ENCODE data around the gene RNF121. TPM values are rescaled to one million over a fixed set of nuclear protein-coding genes. Genes with fewer than 3 reads are reported as not detected.

The RNF121 gene
- total and polyA plus RNA-seq, 2 of the 13 experiments (the other 11 are each of a cell fraction or from before 2014, with no cell fraction given) = 28.6 to 44.3 TPM

- TF ChIP-seq HDAC1 (CRISPR knock-in tag; IDR thresholded peaks at IDR 0.05) (peak; percentile 55), ZBTB3 (CRISPR knock-in tag; IDR thresholded peaks at IDR 0.05; ENCODE audit: borderline replicate concordance, low read depth) (no peak), MATR3 (CRISPR knock-in tag; IDR thresholded peaks at IDR 0.05) (no peak), LBX2 (CRISPR knock-in tag; IDR thresholded peaks at IDR 0.05; ENCODE audit: borderline replicate concordance) (no peak; the same call in 1 of the 2 replicates), MTA3 (CRISPR knock-in tag; IDR thresholded peaks at IDR 0.05) (no peak), ZBTB7B (CRISPR knock-in tag; IDR thresholded peaks at IDR 0.05) (no peak), NAIF1 (CRISPR knock-in tag; IDR thresholded peaks at IDR 0.05; ENCODE audit: borderline replicate concordance) (no peak), KAT7 (CRISPR knock-in tag; IDR thresholded peaks at IDR 0.05; ENCODE audit: borderline replicate concordance) (no peak), YY1 (IDR thresholded peaks at IDR 0.05; ENCODE audit: insufficient read depth, insufficient replicate concordance, low read depth, low read length) (peak; percentile 95), HOXA7 (CRISPR knock-in tag; IDR thresholded peaks at IDR 0.05) (no peak), PRDM4 (CRISPR knock-in tag; IDR thresholded peaks at IDR 0.05; ENCODE audit: borderline replicate concordance) (no peak), CTCF (CRISPR knock-in tag; IDR thresholded peaks at IDR 0.05) (no peak), UBTF (CRISPR knock-in tag; IDR thresholded peaks at IDR 0.05) (peak; percentile 37; the same call in 1 of the 2 replicates)
- TF ChIP-seq, protein P1, sequence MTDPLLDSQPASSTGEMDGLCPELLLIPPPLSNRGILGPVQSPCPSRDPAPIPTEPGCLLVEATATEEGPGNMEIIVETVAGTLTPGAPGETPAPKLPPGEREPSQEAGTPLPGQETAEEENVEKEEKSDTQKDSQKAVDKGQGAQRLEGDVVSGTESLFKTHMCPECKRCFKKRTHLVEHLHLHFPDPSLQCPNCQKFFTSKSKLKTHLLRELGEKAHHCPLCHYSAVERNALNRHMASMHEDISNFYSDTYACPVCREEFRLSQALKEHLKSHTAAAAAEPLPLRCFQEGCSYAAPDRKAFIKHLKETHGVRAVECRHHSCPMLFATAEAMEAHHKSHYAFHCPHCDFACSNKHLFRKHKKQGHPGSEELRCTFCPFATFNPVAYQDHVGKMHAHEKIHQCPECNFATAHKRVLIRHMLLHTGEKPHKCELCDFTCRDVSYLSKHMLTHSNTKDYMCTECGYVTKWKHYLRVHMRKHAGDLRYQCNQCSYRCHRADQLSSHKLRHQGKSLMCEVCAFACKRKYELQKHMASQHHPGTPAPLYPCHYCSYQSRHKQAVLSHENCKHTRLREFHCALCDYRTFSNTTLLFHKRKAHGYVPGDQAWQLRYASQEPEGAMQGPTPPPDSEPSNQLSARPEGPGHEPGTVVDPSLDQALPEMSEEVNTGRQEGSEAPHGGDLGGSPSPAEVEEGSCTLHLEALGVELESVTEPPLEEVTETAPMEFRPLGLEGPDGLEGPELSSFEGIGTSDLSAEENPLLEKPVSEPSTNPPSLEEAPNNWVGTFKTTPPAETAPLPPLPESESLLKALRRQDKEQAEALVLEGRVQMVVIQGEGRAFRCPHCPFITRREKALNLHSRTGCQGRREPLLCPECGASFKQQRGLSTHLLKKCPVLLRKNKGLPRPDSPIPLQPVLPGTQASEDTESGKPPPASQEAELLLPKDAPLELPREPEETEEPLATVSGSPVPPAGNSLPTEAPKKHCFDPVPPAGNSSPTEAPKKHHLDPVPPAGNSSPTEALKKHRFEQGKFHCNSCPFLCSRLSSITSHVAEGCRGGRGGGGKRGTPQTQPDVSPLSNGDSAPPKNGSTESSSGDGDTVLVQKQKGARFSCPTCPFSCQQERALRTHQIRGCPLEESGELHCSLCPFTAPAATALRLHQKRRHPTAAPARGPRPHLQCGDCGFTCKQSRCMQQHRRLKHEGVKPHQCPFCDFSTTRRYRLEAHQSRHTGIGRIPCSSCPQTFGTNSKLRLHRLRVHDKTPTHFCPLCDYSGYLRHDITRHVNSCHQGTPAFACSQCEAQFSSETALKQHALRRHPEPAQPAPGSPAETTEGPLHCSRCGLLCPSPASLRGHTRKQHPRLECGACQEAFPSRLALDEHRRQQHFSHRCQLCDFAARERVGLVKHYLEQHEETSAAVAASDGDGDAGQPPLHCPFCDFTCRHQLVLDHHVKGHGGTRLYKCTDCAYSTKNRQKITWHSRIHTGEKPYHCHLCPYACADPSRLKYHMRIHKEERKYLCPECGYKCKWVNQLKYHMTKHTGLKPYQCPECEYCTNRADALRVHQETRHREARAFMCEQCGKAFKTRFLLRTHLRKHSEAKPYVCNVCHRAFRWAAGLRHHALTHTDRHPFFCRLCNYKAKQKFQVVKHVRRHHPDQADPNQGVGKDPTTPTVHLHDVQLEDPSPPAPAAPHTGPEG (CRISPR knock-in tag; IDR thresholded peaks at IDR 0.05) = no peak
Measured at GRCh38 chr11:71928737-71929443, at the start of gene RNF121 (continued).

Data from HepG2 (cell line).